ENCODE measurements around the gene CATSPERB. TPM values are rescaled to one million over a fixed set of nuclear protein-coding genes. Genes with fewer than 3 reads are reported as not detected.
A peak's percentile ranks its signal among the peaks of the same experiment; 100 is the strongest.

Gene CATSPERB
- total RNA-seq, 1 donor from 2014 or later = 2.5 TPM

- TF ChIP-seq CTCF (conservative IDR thresholded peaks at IDR 0.05) = no peak
- H3K9me3 Mint-ChIP-seq = no peaks in the 10 kb centered on the region
- H3K36me3 Mint-ChIP-seq = no peaks in the 10 kb centered on the region
- no peaks in the 10 kb centered on the region for H3K4me1 Mint-ChIP-seq (ENCODE audit: unreplicated experiment)
- no peak overlapping the region for H3K4me3 Mint-ChIP-seq
- no peak for DNase-seq (ENCODE audit: extremely low spot score, unreplicated experiment)
- peaks cover 11% of the 10 kb centered on the region for H3K27me3 Mint-ChIP-seq
- no peak overlapping the region for H3K27ac Mint-ChIP-seq
Measured at GRCh38 chr14:91586410-91586809, 145.5 kb downstream of the CATSPERB start.

- Mint-ChIP-seq H3K4me1 (ENCODE audit: unreplicated experiment) (no peaks in the 10 kb centered on the region), H3K27me3 (peaks cover 16% of the 10 kb centered on the region), H3K9me3 (no peaks in the 10 kb centered on the region), H3K36me3 (no peaks in the 10 kb centered on the region), H3K4me3 (no peak overlapping the region), H3K27ac (no peak overlapping the region)
- TF ChIP-seq CTCF (conservative IDR thresholded peaks at IDR 0.05) = no peak
- DNase-seq (ENCODE audit: extremely low spot score, unreplicated experiment) = no peak
Measured at GRCh38 chr14:91585856-91586255, 146.0 kb downstream of the CATSPERB start.

- Mint-ChIP-seq H3K9me3 (no peaks in the 10 kb centered on the region), H3K4me3 (no peak overlapping the region), H3K4me1 (ENCODE audit: unreplicated experiment) (no peaks in the 10 kb centered on the region), H3K36me3 (no peaks in the 10 kb centered on the region), H3K27ac (peak overlapping the region; percentile 80), H3K27me3 (peaks cover 27% of the 10 kb centered on the region)
- TF ChIP-seq CTCF (conservative IDR thresholded peaks at IDR 0.05) = no peak
- no peak for DNase-seq (ENCODE audit: extremely low spot score, unreplicated experiment)
Measured at GRCh38 chr14:91582761-91583160, 149.1 kb downstream of the CATSPERB start.

GRCh38 chr14:91580876-91581577 lies 150.9 kb downstream of the CATSPERB start:
- no peak for DNase-seq (ENCODE audit: extremely low spot score, unreplicated experiment)
- TF ChIP-seq CTCF (conservative IDR thresholded peaks at IDR 0.05) = no peak
- Mint-ChIP-seq H3K27me3 (peaks cover 39% of the 10 kb centered on the region), H3K9me3 (no peaks in the 10 kb centered on the region), H3K27ac (no peak overlapping the region), H3K36me3 (no peaks in the 10 kb centered on the region), H3K4me1 (ENCODE audit: unreplicated experiment) (no peaks in the 10 kb centered on the region), H3K4me3 (no peak overlapping the region)

GRCh38 chr14:91577632-91578233 lies 154.2 kb downstream of the CATSPERB start:
- no peak for DNase-seq (ENCODE audit: extremely low spot score, unreplicated experiment)
- no peaks in the 10 kb centered on the region for H3K36me3 Mint-ChIP-seq
- no peak overlapping the region for H3K27ac Mint-ChIP-seq
- no peak overlapping the region for H3K4me3 Mint-ChIP-seq
- TF ChIP-seq CTCF (conservative IDR thresholded peaks at IDR 0.05) = no peak
- peaks cover 10% of the 10 kb centered on the region for H3K4me1 Mint-ChIP-seq (ENCODE audit: unreplicated experiment)
- peaks cover 67% of the 10 kb centered on the region for H3K27me3 Mint-ChIP-seq
- H3K9me3 Mint-ChIP-seq = no peaks in the 10 kb centered on the region

Measured in type B pancreatic cell (in vitro differentiated cells).